DMS79 treated with DMSO at 0.1 percent for 48 hours (cell line): ENCODE results near the gene OXLD1.
A peak's percentile ranks its signal among the peaks of the same experiment; 100 is the strongest.

Source experiments
- DNase-seq: peaks from one replicate; lab custom pipeline; 2025; lab: John Stamatoyannopoulos, UW

The OXLD1 gene

GRCh38 chr17:81702934-81703746 is 36.7 kb upstream of the OXLD1 start, which contains the start of gene MRPL12:
Gene MRPL12 (plus strand): TSS chr17:81703367. CDS start chr17:81703502, 135 bp downstream.
- DNase-seq: peak; percentile 67

- DNase-seq: no peak
Observed at GRCh38 chr17:81701288-81702071, 35.1 kb upstream of the OXLD1 start.

- DNase-seq: no peak
Observed at GRCh38 chr17:81700353-81701287, 34.2 kb upstream of the OXLD1 start.

- no peak for DNase-seq
Observed at GRCh38 chr17:81697261-81698044, 31.0 kb upstream of the OXLD1 start.

GRCh38 chr17:81696218-81696941 is 30.0 kb upstream of the OXLD1 start:
- DNase-seq: no peak

GRCh38 chr17:81695801-81696200 is 29.4 kb upstream of the OXLD1 start:
- no peak for DNase-seq

GRCh38 chr17:81695211-81695610 is 28.8 kb upstream of the OXLD1 start:
- no peak for DNase-seq

GRCh38 chr17:81694810-81695209 is 28.4 kb upstream of the OXLD1 start:
- no peak for DNase-seq

- no peak for DNase-seq
Observed at GRCh38 chr17:81693509-81694210, 27.3 kb upstream of the OXLD1 start.

- DNase-seq: no peak
Observed at GRCh38 chr17:81691608-81692007, 25.2 kb upstream of the OXLD1 start.

- DNase-seq: no peak
Observed at GRCh38 chr17:81691196-81691595, 24.8 kb upstream of the OXLD1 start.

GRCh38 chr17:81690549-81690948 is 24.1 kb upstream of the OXLD1 start:
- DNase-seq: no peak

GRCh38 chr17:81690066-81690465 is 23.7 kb upstream of the OXLD1 start:
- no peak for DNase-seq

GRCh38 chr17:81688616-81689015 is 22.2 kb upstream of the OXLD1 start:
- DNase-seq: no peak

- DNase-seq: no peak
Observed at GRCh38 chr17:81687770-81688541, 21.6 kb upstream of the OXLD1 start.

- DNase-seq: no peak
Observed at GRCh38 chr17:81686614-81687013, 20.2 kb upstream of the OXLD1 start.

- DNase-seq: no peak
Observed at GRCh38 chr17:81685108-81685507, 18.7 kb upstream of the OXLD1 start.

GRCh38 chr17:81684442-81684911 is 18.1 kb upstream of the OXLD1 start:
- DNase-seq: no peak
